Stomach smooth muscle (tissue), 2 donors: ENCODE data around the gene TEF.

Experiments used
- H3K27ac ChIP-seq: one replicate; pipeline ENCODE4 v1.7.0; 2013; ENCODE audit warnings: mild to moderate bottlenecking, low read length, inconsistent platforms
- H3K27me3 ChIP-seq, 2 donors: one replicate each; pipeline ENCODE4 v1.7.0; 2013; ENCODE audit warnings: low read length in 2 of 2; ENCODE audit not compliant: insufficient read depth in 2 of 2, control insufficient read depth in 1 of 2
- H3K36me3 ChIP-seq, 2 donors: one replicate each; pipeline ENCODE4 v1.7.0; 2013; ENCODE audit warnings: low read length in 2 of 2; ENCODE audit not compliant: control insufficient read depth in 2 of 2, insufficient read depth in 2 of 2
- H3K4me1 ChIP-seq: one replicate; pipeline ENCODE4 v1.7.0; 2013; ENCODE audit warnings: low read length; ENCODE audit not compliant: control insufficient read depth, insufficient read depth
- H3K4me3 ChIP-seq, 2 donors: one replicate each; pipeline ENCODE4 v1.7.0; 2013; ENCODE audit warnings: low read length in 2 of 2
- H3K9ac ChIP-seq, 2 donors: one replicate each; pipeline ENCODE4 v1.7.0; 2013; ENCODE audit warnings: low read length in 2 of 2, mild to moderate bottlenecking in 1 of 2
- H3K9me3 ChIP-seq, 2 donors: one replicate each; pipeline ENCODE4 v1.7.0; 2013; ENCODE audit warnings: low read length in 2 of 2; ENCODE audit not compliant: control insufficient read depth in 2 of 2
- donor health status: healthy.
- donor health status: Pancreatic carcinoma.

Gene TEF

GRCh38 chr22:41403532-41404318 is 22.0 kb downstream of the TEF start:
- no peaks in the 10 kb centered on the region for H3K27me3 ChIP-seq
- H3K4me1 ChIP-seq, result peaks cover 29% of the 10 kb centered on the region
- H3K9ac ChIP-seq, result peak overlapping the region; percentile 20 to 42
- H3K27ac ChIP-seq, result peak overlapping the region; percentile 74
- peak overlapping the region in 1 of 2 donors; percentile 29 for H3K4me3 ChIP-seq
- peaks cover 0 to 5% of the 10 kb centered on the region in 2 donors for H3K36me3 ChIP-seq
- H3K9me3 ChIP-seq, result no peaks in the 10 kb centered on the region

GRCh38 chr22:41405588-41405987 is 23.8 kb downstream of the TEF start:
- Histone ChIP-seq H3K4me3 (no peak overlapping the region), H3K27me3 (no peaks in the 10 kb centered on the region), H3K9ac (no peak overlapping the region), H3K36me3 (no peaks in the 10 kb centered on the region), H3K27ac (no peak overlapping the region), H3K4me1 (peaks cover 38% of the 10 kb centered on the region), H3K9me3 (no peaks in the 10 kb centered on the region)

GRCh38 chr22:41406410-41406809 is 24.7 kb downstream of the TEF start:
- no peak overlapping the region for H3K9ac ChIP-seq
- no peak overlapping the region for H3K27ac ChIP-seq
- H3K4me3 ChIP-seq, result no peak overlapping the region
- H3K4me1 ChIP-seq, result peaks cover 43% of the 10 kb centered on the region
- H3K9me3 ChIP-seq, result no peaks in the 10 kb centered on the region
- no peaks in the 10 kb centered on the region for H3K27me3 ChIP-seq
- no peaks in the 10 kb centered on the region for H3K36me3 ChIP-seq

- H3K9me3 ChIP-seq, result no peaks in the 10 kb centered on the region
- no peak overlapping the region for H3K9ac ChIP-seq
- H3K36me3 ChIP-seq, result no peaks in the 10 kb centered on the region
- H3K4me1 ChIP-seq, result peaks cover 44% of the 10 kb centered on the region
- no peaks in the 10 kb centered on the region for H3K27me3 ChIP-seq
- H3K4me3 ChIP-seq, result no peak overlapping the region
- peak overlapping the region; percentile 53 for H3K27ac ChIP-seq
Measured at GRCh38 chr22:41407433-41407832, 25.7 kb downstream of the TEF start.

- peak overlapping the region; percentile 49 for H3K27ac ChIP-seq
- peaks cover 46% of the 10 kb centered on the region for H3K4me1 ChIP-seq
Measured at GRCh38 chr22:41408665-41409064, 26.9 kb downstream of the TEF start.

GRCh38 chr22:41410311-41410751 is 28.6 kb downstream of the TEF start:
- H3K4me3 ChIP-seq, result no peak overlapping the region
- peak overlapping the region; percentile 8 to 51 for H3K9ac ChIP-seq
- peaks cover 57% of the 10 kb centered on the region for H3K4me1 ChIP-seq

More at GRCh38 chr22:41408665-41409064, 26.9 kb downstream of the TEF start:
- no peaks in the 10 kb centered on the region for H3K9me3 ChIP-seq
- H3K27me3 ChIP-seq, result no peaks in the 10 kb centered on the region
- no peak overlapping the region for H3K4me3 ChIP-seq
- H3K36me3 ChIP-seq, result no peaks in the 10 kb centered on the region
- H3K9ac ChIP-seq, result no peak overlapping the region

GRCh38 chr22:41411021-41411851 is 29.5 kb downstream of the TEF start:
- Histone ChIP-seq H3K4me1 (peaks cover 62% of the 10 kb centered on the region), H3K4me3 (no peak overlapping the region)

More at GRCh38 chr22:41410311-41410751, 28.6 kb downstream of the TEF start:
- H3K27me3 ChIP-seq, result no peaks in the 10 kb centered on the region
- H3K36me3 ChIP-seq, result no peaks in the 10 kb centered on the region
- H3K27ac ChIP-seq, result peak overlapping the region; percentile 100
- H3K9me3 ChIP-seq, result no peaks in the 10 kb centered on the region

GRCh38 chr22:41415554-41415953 is 33.8 kb downstream of the TEF start:
- Histone ChIP-seq H3K27ac (peak overlapping the region; percentile 100), H3K9me3 (no peaks in the 10 kb centered on the region), H3K27me3 (no peaks in the 10 kb centered on the region), H3K36me3 (no peaks in the 10 kb centered on the region), H3K4me1 (peaks cover 74% of the 10 kb centered on the region), H3K4me3 (peak overlapping the region; percentile 22 to 29), H3K9ac (peak overlapping the region; percentile 21 to 53)

More at GRCh38 chr22:41411021-41411851, 29.5 kb downstream of the TEF start:
- Histone ChIP-seq H3K9ac (peak overlapping the region; percentile 58 to 74), H3K27ac (peak overlapping the region; percentile 100), H3K27me3 (no peaks in the 10 kb centered on the region), H3K36me3 (no peaks in the 10 kb centered on the region), H3K9me3 (no peaks in the 10 kb centered on the region)

GRCh38 chr22:41417622-41418390 is 36.1 kb downstream of the TEF start:
- Histone ChIP-seq H3K4me1 (peaks cover 51% of the 10 kb centered on the region), H3K27me3 (no peaks in the 10 kb centered on the region), H3K4me3 (peak overlapping the region in 1 of 2 donors; percentile 58), H3K9me3 (no peaks in the 10 kb centered on the region), H3K9ac (peak overlapping the region; percentile 39 to 76), H3K27ac (peak overlapping the region; percentile 95), H3K36me3 (no peaks in the 10 kb centered on the region)

GRCh38 chr22:41418717-41419116 is 37.0 kb downstream of the TEF start:
- Histone ChIP-seq H3K9me3 (no peaks in the 10 kb centered on the region), H3K27ac (peak overlapping the region; percentile 95), H3K4me1 (peaks cover 42% of the 10 kb centered on the region), H3K9ac (peak overlapping the region; percentile 39 to 76), H3K27me3 (no peaks in the 10 kb centered on the region), H3K4me3 (peak overlapping the region in 1 of 2 donors; percentile 58), H3K36me3 (no peaks in the 10 kb centered on the region)
